Right cardiac atrium (tissue), 5 donors: ENCODE measurements around the gene ZNF467. TPM values are rescaled to one million over a fixed set of nuclear protein-coding genes. Genes with fewer than 3 reads are reported as not detected.

Experiments used
- ATAC-seq, 2 donors: fragments of 200-7000 bp; cut with Tn5 transposase; one replicate each; pipeline versions ENCODE4 v1.8.0 to v1.9.1; 2020; ENCODE audit warnings: moderate library complexity in 2 of 2, mild to moderate bottlenecking in 1 of 2
- DNase-seq, 3 donors: peaks; one replicate each; pipeline ENCODE4 v3.0.0-alpha.2; 2020
- H3K27ac ChIP-seq: one replicate; pipeline ENCODE4 v1.5.1; 2013; ENCODE audit warnings: mild to moderate bottlenecking, low read length, control low read depth, moderate library complexity
- H3K27me3 ChIP-seq: one replicate; pipeline ENCODE4 v1.6.1; 2013; ENCODE audit not compliant: control insufficient read depth, insufficient read depth
- H3K4me1 ChIP-seq: one replicate; pipeline ENCODE4 v1.6.1; 2013; ENCODE audit warnings: low read length; ENCODE audit not compliant: control insufficient read depth, insufficient read depth
- H3K4me3 ChIP-seq: one replicate; pipeline ENCODE4 v1.5.1; 2013; ENCODE audit warnings: low read length, control low read depth
- H3K9me3 ChIP-seq: one replicate; pipeline ENCODE4 v1.6.1; 2013; ENCODE audit warnings: low read length; ENCODE audit not compliant: control insufficient read depth
- whole genome bisulfite sequencing: extraction: QIAGEN DNeasy Blood & Tissue Kit; methylation state at CpG from one replicate; pipeline ENCODE4 v1.1.7; 2013; 5-methylcytosine and 5-hydroxymethylcytosine counted together
- intact Hi-C, 4 donors: fragments of 100-400 bp; cut with DNase I; formaldehyde crosslinking; loops; one replicate each; pipeline versions ENCODE4 v1.11.0 to v1.14.0; 2022 to 2023
- polyA plus RNA-seq: library from polyadenylated mRNA; stranded (reverse); fragments of 200-250 nt; gene quantifications from one replicate; pipeline ENCODE4 v1.2.3, GENCODE V29; 2013
- total RNA-seq, 4 donors: library from RNA; stranded (reverse); fragmentation: NEBNext Ultra II Directional; extraction: Animal tissue kit (Norgen Biotek cat#: 25700); gene quantifications; one replicate each; pipeline ENCODE4 v1.2.1, GENCODE V29; 2021
- donor health status: healthy with polysubstance abuse.
- donor health status: DM: no; HTN: yes; CAD: no.
- donor health status: DM: no; HTN: no; CAD: no.
- donor health status: DM: no; HTN: yes; CAD: no; lungs with severe emphysema.
- donor health status: DM: yes; HTN: yes; CAD: no.

ZNF467 gene
- total and polyA plus RNA-seq, 5 donors: 6.6 to 15.6 (median 10.8) TPM

- Histone ChIP-seq H3K4me3 (no peak overlapping the region), H3K27me3 (no peaks in the 10 kb centered on the region), H3K9me3 (no peaks in the 10 kb centered on the region), H3K27ac (no peak overlapping the region), H3K4me1 (peaks cover 4% of the 10 kb centered on the region)
- intact Hi-C loops: no loop called here
- WGBS: 87% methylated on average over 21 of the region's 21 CpGs
- DNase-seq (peak in 1 of 3 donors; percentile 52), ATAC-seq (no peak)
Observed at GRCh38 chr7:149728491-149729375, 44.7 kb downstream of the ZNF467 start.

DNA sequence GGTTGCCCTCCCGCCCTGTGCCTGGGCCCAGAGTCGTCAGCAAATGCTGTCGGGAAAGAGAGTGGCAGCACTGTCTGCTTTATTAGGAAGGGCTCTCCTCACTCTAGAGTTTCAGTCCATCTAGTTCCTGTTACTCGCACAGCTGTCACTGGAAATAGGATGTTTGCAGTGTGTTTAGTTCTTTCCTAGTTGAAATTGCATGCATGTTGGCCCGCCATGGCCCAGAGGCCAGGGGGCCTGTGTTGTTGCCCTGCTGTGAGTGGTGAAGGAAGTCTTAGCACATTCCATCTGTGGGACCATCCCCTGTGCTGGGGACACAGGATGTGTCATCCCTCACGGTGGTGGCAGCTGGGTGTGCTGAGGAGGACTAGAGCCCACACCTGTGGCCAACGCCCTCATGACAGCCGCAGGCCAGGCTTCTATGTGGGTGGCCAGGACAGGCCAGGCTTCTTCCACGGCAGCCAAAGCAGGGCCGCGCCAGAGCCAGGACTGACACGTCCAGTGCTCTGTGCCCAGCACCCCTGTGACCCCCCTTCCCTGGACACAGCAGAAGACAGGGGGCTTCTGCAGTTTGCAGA is 45.4 kb downstream of the ZNF467 start:
- intact Hi-C loops: no loop called here
- ATAC-seq: no peak
- Histone ChIP-seq H3K27me3 (no peaks in the 10 kb centered on the region), H3K27ac (no peak overlapping the region), H3K4me1 (peaks cover 4% of the 10 kb centered on the region), H3K4me3 (no peak overlapping the region), H3K9me3 (no peaks in the 10 kb centered on the region)
- DNase-seq: peak in 1 of 3 donors; percentile 49
- WGBS: 75% methylated on average over 12 of the region's 12 CpGs

- DNase-seq (peak in 1 of 3 donors; percentile 31), ATAC-seq (no peak)
- 84% methylated on average over 13 of the region's 13 CpGs for WGBS
- Histone ChIP-seq H3K9me3 (no peaks in the 10 kb centered on the region), H3K4me3 (no peak overlapping the region), H3K27ac (no peak overlapping the region), H3K27me3 (no peaks in the 10 kb centered on the region), H3K4me1 (peaks cover 4% of the 10 kb centered on the region)
- intact Hi-C loops: no loop called here
Observed at GRCh38 chr7:149727053-149727898, 46.1 kb downstream of the ZNF467 start.

GRCh38 chr7:149725916-149726315 is 47.5 kb downstream of the ZNF467 start:
- H3K9me3 ChIP-seq: no peaks in the 10 kb centered on the region
- H3K27ac ChIP-seq: no peak overlapping the region
- no peaks in the 10 kb centered on the region for H3K27me3 ChIP-seq
- WGBS: 79% methylated on average over 6 of the region's 6 CpGs
- DNase-seq (no peak), ATAC-seq (no peak)
- intact Hi-C loops: no loop called here
- peaks cover 4% of the 10 kb centered on the region for H3K4me1 ChIP-seq
- no peak overlapping the region for H3K4me3 ChIP-seq

GRCh38 chr7:149725426-149725821 is 48.0 kb downstream of the ZNF467 start:
- Histone ChIP-seq H3K27ac (no peak overlapping the region), H3K27me3 (no peaks in the 10 kb centered on the region), H3K9me3 (no peaks in the 10 kb centered on the region), H3K4me3 (no peak overlapping the region), H3K4me1 (peaks cover 4% of the 10 kb centered on the region)
- 85% methylated on average over 12 of the region's 12 CpGs for WGBS
- ATAC-seq: no peak
- intact Hi-C loops: no loop called here
- peak in 1 of 3 donors; percentile 60 for DNase-seq

DNA sequence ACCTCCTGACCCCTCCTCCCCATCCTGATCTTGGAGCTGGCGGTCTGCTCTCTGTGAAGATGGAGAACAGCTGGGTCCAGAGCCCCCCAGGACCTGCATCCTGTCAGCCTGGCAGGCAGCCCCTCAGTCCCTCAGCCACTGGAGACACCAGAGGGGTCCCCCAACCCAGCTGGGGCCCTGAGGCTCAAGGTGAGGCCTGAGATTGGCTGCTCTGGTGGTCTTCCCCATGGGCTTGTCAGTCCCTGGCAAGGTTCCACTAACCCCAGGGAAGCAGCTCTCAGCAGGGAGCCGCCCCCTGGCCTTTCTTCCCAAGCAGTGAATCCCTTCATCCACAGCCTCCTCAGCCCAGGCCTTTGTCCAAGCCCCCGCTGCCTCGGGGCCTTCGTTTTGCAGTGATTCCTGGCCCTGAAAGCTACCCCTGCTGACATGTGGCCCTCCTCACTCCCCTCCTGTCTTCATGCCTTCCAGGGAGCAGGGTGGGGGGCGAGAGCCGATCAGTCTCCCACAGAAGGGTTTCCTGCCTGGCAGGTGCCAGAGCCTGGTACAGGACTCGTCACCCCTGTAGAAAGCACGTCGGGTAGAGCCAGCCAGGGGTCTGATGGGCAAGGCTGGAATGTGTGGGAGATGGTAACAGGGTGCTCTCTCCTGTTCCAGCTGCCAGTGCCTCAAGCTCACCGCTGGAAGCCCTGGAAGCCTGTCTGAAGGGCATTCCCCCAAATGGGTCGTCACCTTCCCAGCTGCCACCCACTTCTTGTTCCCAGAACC is 48.5 kb downstream of the ZNF467 start:
- intact Hi-C loops: no loop called here

GRCh38 chr7:149723795-149724495 is 49.4 kb downstream of the ZNF467 start:
- intact Hi-C loops: no loop called here
- Histone ChIP-seq H3K4me1 (peaks cover 2% of the 10 kb centered on the region), H3K4me3 (no peak overlapping the region), H3K27me3 (no peaks in the 10 kb centered on the region), H3K9me3 (no peaks in the 10 kb centered on the region), H3K27ac (no peak overlapping the region)
- ATAC-seq (no peak), DNase-seq (no peak)
- 93% methylated on average over 15 of the region's 15 CpGs for WGBS

More for the DNA sequence above, 48.5 kb downstream of the ZNF467 start:
- Histone ChIP-seq H3K9me3 (no peaks in the 10 kb centered on the region), H3K4me1 (peaks cover 5% of the 10 kb centered on the region), H3K27me3 (no peaks in the 10 kb centered on the region), H3K27ac (no peak overlapping the region), H3K4me3 (no peak overlapping the region)
- WGBS: 89% methylated on average over 12 of the region's 12 CpGs
- DNase-seq (no peak), ATAC-seq (no peak)

DNA sequence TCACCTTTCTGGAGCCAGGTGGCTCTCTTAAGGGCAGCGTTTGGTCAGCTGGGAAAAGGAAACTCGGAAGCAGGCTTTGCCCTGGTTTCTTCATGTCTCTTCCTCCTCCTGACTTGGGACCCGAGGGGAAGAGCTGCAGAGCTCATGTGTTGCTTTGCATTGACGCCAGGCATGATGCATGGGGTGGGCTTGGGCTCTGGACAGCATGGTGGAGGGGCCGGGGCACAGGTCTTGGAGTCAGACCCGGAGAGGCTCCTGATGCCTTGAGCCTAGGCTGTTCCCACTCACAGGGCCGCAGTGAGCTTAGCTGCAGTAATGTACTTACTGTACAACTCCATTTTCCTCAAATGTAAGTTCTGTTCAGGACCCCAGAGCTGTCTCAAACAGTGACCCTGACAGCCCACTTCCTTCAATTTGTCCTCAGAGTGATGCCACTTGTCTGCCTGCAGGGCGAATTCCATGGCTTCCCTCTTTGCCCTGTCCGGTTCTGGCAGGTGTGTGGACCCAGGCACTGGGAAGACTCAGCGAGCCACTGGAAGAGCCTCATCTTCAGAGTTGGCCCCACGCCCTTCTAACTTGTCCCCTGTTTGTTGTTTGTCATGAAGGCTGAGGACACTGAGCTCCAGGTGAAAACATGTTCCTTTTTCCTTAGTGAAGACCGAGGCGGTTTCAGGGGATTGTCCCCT is 50.2 kb downstream of the ZNF467 start:
- H3K9me3 ChIP-seq: no peaks in the 10 kb centered on the region
- 92% methylated on average over 13 of the region's 13 CpGs for WGBS
- H3K4me3 ChIP-seq: no peak overlapping the region
- no peak for ATAC-seq
- intact Hi-C loops: no loop called here
- DNase-seq: no peak
- peaks cover 2% of the 10 kb centered on the region for H3K4me1 ChIP-seq
- H3K27me3 ChIP-seq: no peaks in the 10 kb centered on the region
- no peak overlapping the region for H3K27ac ChIP-seq

- ATAC-seq (no peak), DNase-seq (peak in 1 of 3 donors; percentile 53)
- Histone ChIP-seq H3K4me3 (no peak overlapping the region), H3K27me3 (no peaks in the 10 kb centered on the region), H3K4me1 (peaks cover 2% of the 10 kb centered on the region), H3K27ac (no peak overlapping the region), H3K9me3 (no peaks in the 10 kb centered on the region)
- WGBS: 79% methylated on average over 20 of the region's 20 CpGs
- intact Hi-C loops: no loop called here
Observed at GRCh38 chr7:149722356-149722957, 50.9 kb downstream of the ZNF467 start.
